MCF 10A (cell line): Measurements from ENCODE around the gene AUTS2. TPM values are rescaled to one million over a fixed set of nuclear protein-coding genes. Genes with fewer than 3 reads are reported as not detected.
"Not testable (repeated sequence)": the region's sequence is repeated elsewhere in the genome, so short reads cannot be mapped to it uniquely, and the experiment has no call there.

Source experiments
- BruUV-seq: library from RNA; stranded (reverse); fragments of 400-500 nt; replicated peaks from 2 replicates; lab custom pipeline; 2021; lab: Mats Ljungman, UMichigan
- CTCF ChIA-PET: fragments of 300-600 bp; sonication (Branson Sonifier 250); formaldehyde crosslinking; extraction: SDS; loops from one replicate; lab custom pipeline; 2021; ENCODE audit warnings: antibody characterized with exemption, inconsistent platforms; lab: Yijun Ruan, JAX
- POLR2A ChIA-PET: fragments of 300-600, 350-650 bp; sonication (Branson Sonifier 250); formaldehyde crosslinking; extraction: SDS; loops from one replicate; lab custom pipeline; 2020; ENCODE audit warnings: antibody characterized with exemption, inconsistent platforms; lab: Yijun Ruan, JAX
- DNase-seq: peaks from one replicate; pipeline ENCODE4 v3.0.0-alpha.2; 2018; ENCODE audit not compliant: unreplicated experiment
- H3K27ac Mint-ChIP-seq: one replicate; pipeline ENCODE4 v1.8.0; 2022; ENCODE audit warnings: mild to moderate bottlenecking, low read depth, mixed read lengths; ENCODE audit not compliant: unreplicated experiment
- H3K27me3 Mint-ChIP-seq: one replicate; pipeline ENCODE4 v1.8.0; 2022; ENCODE audit warnings: mixed read lengths; ENCODE audit not compliant: insufficient read depth, unreplicated experiment
- H3K36me3 Mint-ChIP-seq: one replicate; pipeline ENCODE4 v1.8.0; 2022; ENCODE audit warnings: mild to moderate bottlenecking, moderate library complexity, mixed read lengths; ENCODE audit not compliant: insufficient read depth, unreplicated experiment
- H3K4me1 Mint-ChIP-seq: one replicate; pipeline ENCODE4 v1.8.0; 2022; ENCODE audit warnings: mixed read lengths; ENCODE audit not compliant: insufficient read depth, unreplicated experiment
- H3K4me3 Mint-ChIP-seq: one replicate; pipeline ENCODE4 v1.8.0; 2022; ENCODE audit warnings: mild to moderate bottlenecking, moderate library complexity, mixed read lengths; ENCODE audit not compliant: unreplicated experiment
- H3K9me3 Mint-ChIP-seq: one replicate; pipeline ENCODE4 v1.8.0; 2022; ENCODE audit warnings: mixed read lengths; ENCODE audit not compliant: unreplicated experiment
- CTCF ChIP-seq: fragments of 200-600 bp; IDR thresholded peaks from one replicate; pipeline ENCODE4 v1.8.0; 2022; ENCODE audit warnings: antibody characterized with exemption, mild to moderate bottlenecking; ENCODE audit not compliant: unreplicated experiment
- intact Hi-C: fragments of 100-400 bp; cut with micrococcal nuclease; formaldehyde crosslinking; loops from 2 replicates; pipeline ENCODE4 v1.14.1; 2022
- total RNA-seq: library from RNA; stranded (reverse); gene quantifications from 2 replicates; pipeline ENCODE4 v1.2.3, GENCODE V29; 2022

AUTS2 gene
- total RNA-seq, 1 experiment from 2014 or later, result 1.3 TPM

DNA sequence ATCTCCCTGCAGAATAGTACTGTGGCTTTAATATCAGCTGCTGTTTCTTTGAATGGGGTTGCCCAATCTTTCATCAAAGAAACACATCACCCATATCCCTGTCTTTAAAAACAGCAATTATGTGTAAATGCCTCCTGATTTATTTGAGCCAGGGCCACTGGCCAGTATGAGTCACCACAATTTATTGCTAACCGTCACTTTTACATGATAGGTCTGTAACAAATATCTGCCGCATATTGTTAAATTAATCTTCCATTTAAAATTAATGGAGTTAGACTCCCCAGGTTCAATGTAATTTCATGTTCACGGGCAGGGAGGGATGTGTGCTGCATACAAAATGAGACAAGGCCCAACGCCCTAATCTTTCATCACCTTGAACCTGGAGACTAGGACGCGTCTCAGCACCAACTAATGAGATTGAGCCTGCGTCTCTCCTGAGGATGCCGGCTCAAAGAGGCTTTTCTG is 673.4 kb downstream of the AUTS2 start:
- intact Hi-C loops, result no loop called here
- H3K36me3 Mint-ChIP-seq, result no peaks in the 10 kb centered on the region
- POLR2A ChIA-PET, result no interaction called here
- H3K4me3 Mint-ChIP-seq, result no peak overlapping the region
- no TSS peak for BruUV-seq
- no peak for DNase-seq
- no peaks in the 10 kb centered on the region for H3K4me1 Mint-ChIP-seq
- no peaks in the 10 kb centered on the region for H3K27me3 Mint-ChIP-seq
- H3K9me3 Mint-ChIP-seq, result peaks cover 27% of the 10 kb centered on the region
- no peak overlapping the region for H3K27ac Mint-ChIP-seq
- TF ChIP-seq CTCF, result no peak
- CTCF ChIA-PET, result no interaction called here

DNA sequence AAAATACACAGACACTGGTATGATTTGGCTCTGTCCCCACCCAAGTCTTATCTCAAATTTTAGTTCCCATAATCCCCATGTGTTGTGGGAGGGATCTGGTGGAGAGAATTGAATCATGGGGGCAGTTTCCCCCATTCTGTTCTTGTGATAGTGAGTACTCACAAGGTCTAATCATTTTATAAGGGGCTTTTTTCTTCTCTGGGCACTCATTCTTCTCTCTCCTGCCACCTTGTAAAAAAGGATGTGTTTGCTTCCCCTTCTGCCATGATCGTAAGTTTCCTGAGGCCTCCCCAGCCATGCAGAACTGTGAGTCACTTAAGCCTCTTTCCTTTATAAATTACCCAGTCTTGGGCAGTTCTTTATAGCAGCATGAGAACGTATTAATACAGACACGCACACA is 677.3 kb downstream of the AUTS2 start:
- H3K4me3 Mint-ChIP-seq, H3K4me1 Mint-ChIP-seq, CTCF ChIA-PET, H3K27ac Mint-ChIP-seq, POLR2A ChIA-PET, BruUV-seq, intact Hi-C loops, H3K27me3 Mint-ChIP-seq, H3K36me3 Mint-ChIP-seq, DNase-seq: not testable (repeated sequence)
- H3K9me3 Mint-ChIP-seq, result peaks cover 32% of the 10 kb centered on the region

DNA sequence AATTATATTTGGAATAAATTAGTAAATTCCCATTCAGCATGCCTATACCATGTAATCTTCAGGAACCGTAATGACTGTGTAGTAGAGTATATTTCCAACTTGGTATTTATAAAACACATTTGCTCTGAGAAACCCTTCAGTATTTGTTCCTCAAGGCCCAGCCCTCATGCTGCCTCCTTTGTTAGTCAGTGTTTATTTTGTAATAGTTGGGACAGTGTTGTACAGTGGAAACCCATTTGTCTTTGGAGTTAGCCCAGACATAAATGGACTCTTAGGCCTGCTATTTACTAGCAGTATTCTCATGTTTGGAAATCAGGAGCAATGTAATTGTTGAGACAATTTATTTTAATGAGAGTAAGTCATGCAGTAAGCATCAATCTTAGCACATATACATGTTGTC is 686.9 kb downstream of the AUTS2 start:
- CTCF ChIA-PET, result no interaction called here
- H3K4me3 Mint-ChIP-seq, result no peak overlapping the region
- POLR2A ChIA-PET, result no interaction called here
- H3K27ac Mint-ChIP-seq, result no peak overlapping the region
- no peak for DNase-seq
- BruUV-seq, result no TSS peak
- no peak for TF ChIP-seq CTCF
- intact Hi-C loops, result no loop called here
- no peaks in the 10 kb centered on the region for H3K36me3 Mint-ChIP-seq
- H3K27me3 Mint-ChIP-seq, result no peaks in the 10 kb centered on the region
- H3K4me1 Mint-ChIP-seq, result no peaks in the 10 kb centered on the region
- peaks cover 16% of the 10 kb centered on the region for H3K9me3 Mint-ChIP-seq

DNA sequence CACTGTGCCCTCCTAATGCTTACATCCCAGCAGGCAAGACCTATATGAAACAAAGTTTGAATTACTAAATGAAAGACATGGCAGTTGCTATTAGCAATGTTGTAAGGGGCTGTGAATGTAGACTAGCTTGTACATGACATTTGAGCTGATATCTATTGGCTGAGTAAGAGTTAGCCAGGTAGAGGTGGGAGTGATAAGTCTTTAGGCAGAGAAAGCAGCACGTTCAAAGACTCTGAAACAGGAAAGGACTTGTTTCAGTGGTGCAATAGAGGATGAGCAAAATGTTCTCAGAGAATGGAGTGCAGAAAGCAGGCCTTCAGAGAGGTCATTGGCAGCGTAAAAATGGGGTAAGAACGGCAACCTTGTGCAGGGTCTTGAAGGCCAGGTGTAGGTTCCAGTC is 687.6 kb downstream of the AUTS2 start:
- no TSS peak for BruUV-seq
- Mint-ChIP-seq H3K4me3 (no peak overlapping the region), H3K36me3 (no peaks in the 10 kb centered on the region), H3K9me3 (peaks cover 16% of the 10 kb centered on the region), H3K27ac (no peak overlapping the region), H3K27me3 (no peaks in the 10 kb centered on the region), H3K4me1 (no peaks in the 10 kb centered on the region)
- intact Hi-C loops, result no loop called here
- TF ChIP-seq CTCF, result no peak
- ChIA-PET POLR2A (interaction anchor here (0.6 kb wide), 1 partner anchor 1010 kb away, joined by 4 read pairs; no protein-coding TSS in a partner anchor), CTCF (no interaction called here)
- DNase-seq, result no peak
